Fibroblast of lung (primary cell): ENCODE data around the gene AATF. TPM values are rescaled to one million over a fixed set of nuclear protein-coding genes. Genes with fewer than 3 reads are reported as not detected.

Experiments used
- DNase-seq, 2 donors: peaks; one replicate each; pipeline versions ENCODE4 v3.0.0 to v3.0.0-alpha.2; 2010; ENCODE audit warnings: low read depth in 2 of 2
- H2AFZ ChIP-seq: 2 replicates; pipeline ENCODE4 v1.5.1; 2012; ENCODE audit warnings: low read length, control low read depth, inconsistent platforms
- H3K27ac ChIP-seq: 2 replicates; pipeline ENCODE4 v1.5.1; 2011; ENCODE audit warnings: low read length, control low read depth; ENCODE audit not compliant: insufficient read depth
- H3K27me3 ChIP-seq: 2 replicates; pipeline ENCODE4 v1.5.1; 2011; ENCODE audit warnings: mild to moderate bottlenecking, low read length; ENCODE audit not compliant: control insufficient read depth, insufficient read depth
- H3K36me3 ChIP-seq: 2 replicates; pipeline ENCODE4 v1.5.1; 2011; ENCODE audit warnings: low read length; ENCODE audit not compliant: control insufficient read depth, insufficient read depth
- H3K4me1 ChIP-seq: 2 replicates; pipeline ENCODE4 v1.5.1; 2011; ENCODE audit warnings: low read length; ENCODE audit not compliant: control insufficient read depth, insufficient read depth; ENCODE audit errors: extremely low read depth
- H3K4me2 ChIP-seq: 2 replicates; pipeline ENCODE4 v1.5.1; 2011; ENCODE audit warnings: low read length, control low read depth; ENCODE audit not compliant: insufficient read depth; ENCODE audit errors: extremely low read depth
- H3K4me3 ChIP-seq, 4 experiments: fragments of 200-600 bp in 1 of 4; sonication (generic) in 1 of 4; replicated peaks in 1 of 4; 2 replicates each; pipeline ENCODE4 v1.5.1; 2011 to 2016; ENCODE audit warnings: low read length in 4 of 4, low read depth in 3 of 4, mild to moderate bottlenecking in 3 of 4, control low read depth in 2 of 4, inconsistent platforms in 1 of 4, mixed read lengths in 1 of 4; ENCODE audit not compliant: insufficient read depth in 1 of 4; ENCODE audit errors: control extremely low read depth in 1 of 4
- H3K79me2 ChIP-seq: 2 replicates; pipeline ENCODE4 v1.5.1; 2012; ENCODE audit warnings: mild to moderate bottlenecking, low read length, inconsistent platforms; ENCODE audit not compliant: control insufficient read depth, insufficient read depth
- H3K9ac ChIP-seq: 2 replicates; pipeline ENCODE4 v1.5.1; 2011; ENCODE audit warnings: mild to moderate bottlenecking, low read length, control low read depth; ENCODE audit not compliant: insufficient read depth
- H3K9me3 ChIP-seq: 2 replicates; pipeline ENCODE4 v1.5.1; 2012; ENCODE audit warnings: low read depth, low read length; ENCODE audit not compliant: control insufficient read depth, insufficient read depth
- H4K20me1 ChIP-seq: 2 replicates; pipeline ENCODE4 v1.5.1; 2011; ENCODE audit warnings: low read length; ENCODE audit not compliant: control insufficient read depth, insufficient read depth; ENCODE audit errors: extremely low read depth
- CTCF ChIP-seq, 2 donors: IDR thresholded peaks in 1 of 2; conservative IDR thresholded peaks in 1 of 2; 1 replicate in 1 of 2; 2 replicates in 1 of 2; pipeline ENCODE4 v1.5.1; 2011 to 2012; ENCODE audit warnings: low read length in 2 of 2, control low read depth in 1 of 2, inconsistent platforms in 1 of 2, low read depth in 1 of 2, mild to moderate bottlenecking in 1 of 2
- EZH2 ChIP-seq: IDR thresholded peaks from 2 replicates; pipeline ENCODE4 v1.5.1; 2012; ENCODE audit warnings: low read length, control low read depth, mild to moderate bottlenecking; ENCODE audit errors: missing control alignments
- polyA plus RNA-seq, 2 donors: library from polyadenylated mRNA; depleted of rRNA in 1 of 2; stranded (reverse) in 1 of 2; unstranded in 1 of 2; fragments of >200 nt; gene quantifications; 2 replicates each; pipeline ENCODE4 v1.2.1, GENCODE V29; 2011 to 2012; ENCODE audit warnings: missing spikeins in 1 of 2
- total RNA-seq: library from RNA; depleted of rRNA; stranded (reverse); fragments of >200 nt; gene quantifications from 2 replicates; pipeline ENCODE4 v1.2.1, GENCODE V29; 2014

The AATF gene
- total and polyA plus RNA-seq, 2 donors (not counting 1 experiment from before 2014, with no cell fraction given), result 11.9 to 30.7 TPM

GRCh38 chr17:37079735-37080134 is 131.0 kb downstream of the AATF start:
- peak in 1 of 2 donors; percentile 56 for DNase-seq

GRCh38 chr17:37081287-37081686 is 132.5 kb downstream of the AATF start:
- TF ChIP-seq EZH2 (no peak), CTCF (conservative IDR thresholded peaks at IDR 0.05 in 1 of 2, IDR thresholded peaks at IDR 0.05 in 1 of 2; ENCODE audit: low read depth in 1 of 2, low read length in 2 of 2) (no peak)
- DNase-seq, result no peak
- no peak overlapping the region for H3K4me3 ChIP-seq
- H3K79me2 ChIP-seq, result no peaks in the 10 kb centered on the region
- H3K9me3 ChIP-seq, result no peaks in the 10 kb centered on the region
- H3K4me2 ChIP-seq, result no peak overlapping the region
- H4K20me1 ChIP-seq, result no peaks in the 10 kb centered on the region
- H3K36me3 ChIP-seq, result peaks cover 7% of the 10 kb centered on the region
- H3K9ac ChIP-seq, result no peak overlapping the region
- H3K27ac ChIP-seq, result no peak overlapping the region
- H2AFZ ChIP-seq, result no peak overlapping the region
- H3K27me3 ChIP-seq, result no peaks in the 10 kb centered on the region
- no peaks in the 10 kb centered on the region for H3K4me1 ChIP-seq

More at GRCh38 chr17:37079735-37080134, 131.0 kb downstream of the AATF start:
- Histone ChIP-seq H2AFZ (no peak overlapping the region), H4K20me1 (no peaks in the 10 kb centered on the region), H3K4me1 (no peaks in the 10 kb centered on the region), H3K9me3 (no peaks in the 10 kb centered on the region), H3K36me3 (no peaks in the 10 kb centered on the region), H3K27ac (no peak overlapping the region), H3K79me2 (no peaks in the 10 kb centered on the region), H3K4me2 (no peak overlapping the region), H3K4me3 (no peak overlapping the region), H3K9ac (no peak overlapping the region), H3K27me3 (no peaks in the 10 kb centered on the region)
- TF ChIP-seq CTCF (conservative IDR thresholded peaks at IDR 0.05 in 1 of 2, IDR thresholded peaks at IDR 0.05 in 1 of 2; ENCODE audit: low read depth in 1 of 2, low read length in 2 of 2), result no peak
- TF ChIP-seq EZH2, result no peak

- TF ChIP-seq EZH2 (no peak), CTCF (conservative IDR thresholded peaks at IDR 0.05 in 1 of 2, IDR thresholded peaks at IDR 0.05 in 1 of 2; ENCODE audit: low read depth in 1 of 2, low read length in 2 of 2) (no peak)
- H3K9ac ChIP-seq, result no peak overlapping the region
- DNase-seq, result no peak
Observed at GRCh38 chr17:37082311-37082860, 133.6 kb downstream of the AATF start.

More at GRCh38 chr17:37082311-37082860, 133.6 kb downstream of the AATF start:
- Histone ChIP-seq H4K20me1 (no peaks in the 10 kb centered on the region), H3K27me3 (no peaks in the 10 kb centered on the region), H3K36me3 (peaks cover 13% of the 10 kb centered on the region), H3K27ac (no peak overlapping the region), H3K4me3 (no peak overlapping the region), H3K4me2 (no peak overlapping the region), H3K79me2 (no peaks in the 10 kb centered on the region), H3K4me1 (no peaks in the 10 kb centered on the region), H3K9me3 (no peaks in the 10 kb centered on the region), H2AFZ (no peak overlapping the region)
